Esophagus squamous epithelium (tissue), 4 donors: ENCODE results near the gene CNTNAP2.

Experiments used
- CTCF ChIP-seq, 6 experiments: fragments of 450-650 bp in 4 of 6; fragments of 200-600 bp in 2 of 6; sonication (generic) in 2 of 6; IDR thresholded peaks; one replicate each; pipeline ENCODE4 v1.5.1; 2016 to 2019; ENCODE audit warnings: antibody characterized with exemption in 6 of 6, mild to moderate bottlenecking in 4 of 6, moderate library complexity in 4 of 6
- POLR2A ChIP-seq, 4 donors: fragments of 450-650 bp; IDR thresholded peaks; one replicate each; pipeline ENCODE4 v1.6.1; 2017; ENCODE audit warnings: antibody characterized with exemption in 4 of 4, mild to moderate bottlenecking in 4 of 4, moderate library complexity in 3 of 4

DNA sequence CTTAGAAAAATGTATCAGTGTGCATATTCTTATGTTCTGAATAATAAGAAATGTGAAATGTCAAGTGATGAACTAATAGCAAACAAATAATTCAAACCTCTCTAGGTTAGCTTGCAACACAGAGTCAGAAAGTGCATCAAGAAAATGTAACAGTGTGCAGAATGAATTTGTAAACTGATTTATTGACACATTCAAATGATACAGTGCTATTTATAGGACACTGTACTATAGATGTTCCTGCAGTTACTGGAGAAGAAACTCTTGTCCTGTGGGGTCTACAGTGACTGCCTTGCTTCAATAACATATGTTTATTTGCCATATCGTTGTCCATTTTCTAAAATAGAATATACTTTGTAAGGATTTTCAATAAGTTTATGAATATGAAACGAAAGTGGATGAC is 639.0 kb downstream of the CNTNAP2 start:
- TF ChIP-seq CTCF (IDR thresholded peaks at IDR 0.05) = no peak
- no peak for TF ChIP-seq POLR2A (IDR thresholded peaks at IDR 0.05)
